Heart right ventricle (tissue), 16 donors: ENCODE results near the gene NEUROG3. TPM values are rescaled to one million over a fixed set of nuclear protein-coding genes. Genes with fewer than 3 reads are reported as not detected.

Source experiments
- ATAC-seq, 8 donors: fragments of 200-7000 bp; cut with Tn5 transposase; one replicate each; pipeline ENCODE4 v1.9.1; 2020; ENCODE audit warnings: mild to moderate bottlenecking in 8 of 8, moderate library complexity in 8 of 8, moderate number of reproducible peaks in 1 of 8
- DNase-seq, 2 donors: peaks; one replicate each; pipeline ENCODE4 v3.0.0-alpha.2; 2020
- H3K27ac ChIP-seq, 10 donors: fragments of 200-600 bp; sonication (generic) in 2 of 10; one replicate each; pipeline versions ENCODE4 v1.5.0 to v1.8.0; 2020 to 2022; ENCODE audit warnings: mild to moderate bottlenecking in 3 of 10
- H3K27me3 ChIP-seq, 7 donors: fragments of 200-600 bp; one replicate each; pipeline ENCODE4 v1.8.0; 2021 to 2022; ENCODE audit warnings: mild to moderate bottlenecking in 2 of 7
- H3K36me3 ChIP-seq, 9 donors: fragments of 200-600 bp; sonication (generic) in 1 of 9; one replicate each; pipeline versions ENCODE4 v1.5.0 to v1.8.0; 2020 to 2022; ENCODE audit warnings: mild to moderate bottlenecking in 2 of 9
- H3K4me1 ChIP-seq, 9 donors: fragments of 200-600 bp; sonication (generic) in 1 of 9; one replicate each; pipeline versions ENCODE4 v1.5.0 to v1.8.0; 2020 to 2022; ENCODE audit warnings: mild to moderate bottlenecking in 4 of 9
- H3K4me3 ChIP-seq, 10 donors: fragments of 200-600 bp; sonication (generic) in 2 of 10; one replicate each; pipeline versions ENCODE4 v1.5.0 to v1.8.0; 2020 to 2022; ENCODE audit warnings: mild to moderate bottlenecking in 7 of 10, moderate library complexity in 2 of 10
- H3K9me3 ChIP-seq, 11 donors: fragments of 200-600 bp in 10 of 11; sonication (generic) in 2 of 11; one replicate each; pipeline versions ENCODE4 v1.5.0 to v1.8.0; 2013 to 2022; ENCODE audit warnings: mild to moderate bottlenecking in 2 of 11, control low read depth in 1 of 11, moderate library complexity in 1 of 11
- WGBS, 2 donors: extraction: QIAGEN DNeasy Blood & Tissue Kit; methylation state at CpG; one replicate each; pipeline ENCODE4 v1.1.7; 2013; ENCODE audit warnings: inconsistent platforms in 1 of 2; 5-methylcytosine and 5-hydroxymethylcytosine counted together
- intact Hi-C, 10 donors: fragments of 100-400 bp; cut with DNase I; formaldehyde crosslinking; loops; one replicate each; pipeline versions ENCODE4 v1.11.1 to v1.14.2; 2022
- polyA plus RNA-seq, 2 donors: library from polyadenylated mRNA; stranded (reverse); fragments of 200-250 nt; gene quantifications; one replicate each; pipeline ENCODE4 v1.2.3, GENCODE V29; 2013
- total RNA-seq, 10 donors: library from RNA; stranded (reverse); fragmentation: NEBNext Ultra II Directional in 3 of 10; extraction: Animal tissue kit (Norgen Biotek cat#: 25700) in 3 of 10; gene quantifications; one replicate each; pipeline versions ENCODE4 v1.2.1 to v1.2.4, GENCODE V29; 2021 to 2023
- TF ChIP-seq, protein P1 (sequence below), 9 donors: fragments of 200-600 bp; sonication (generic) in 2 of 9; IDR thresholded peaks; one replicate each; pipeline versions ENCODE4 v1.5.0 to v1.8.0; 2021 to 2022; ENCODE audit warnings: antibody characterized with exemption in 9 of 9, mild to moderate bottlenecking in 5 of 9, moderate library complexity in 1 of 9
- donor health status: Arrhythmogenic right ventricular cardiomyopathy.
- donor health status: ischemic (EF 13 %, LVEDD 7.1; RV severe dilation, severe dysfunction).
- donor health status: healthy with polysubstance abuse.
- donor health status: DM: no; HTN: yes; CAD: no.
- donor health status: DM: no; HTN: no; CAD: no.
- donor health status: ischemic (EF 25% LVEDD 6.9; RV normal size, moderate dysfunction).
- donor health status: ischemic (EF 25% LVEDD 5.7; RV mildly dilated, moderate dysfunction).
- donor health status: healthy.
- donor health status: DM: yes; HTN: yes; CAD: no.
- donor health status: Ischemic cardiomyopathy.
- donor health status: ischemic (EF 35%, LVEDD 5.7; RV mildly dilated, moderate dysfunction).
- donor health status: nonischemic (EF 11% LVEDD 7.7; RV severe dilation, severe dysfunction).
- donor health status: DM: yes; HTN: yes; CAD: no.
- donor health status: PGD.
- donor health status: ischemic (EF 29% LVEDD 5.4; RV normal size, mild dysfunction).
- donor health status: nonischemic (EF 23%, LVEDD 6.1; RV moderate dilation, normal function).

Gene NEUROG3
- total and polyA plus RNA-seq, 12 donors: 0.19 TPM; not detected in 11

DNA sequence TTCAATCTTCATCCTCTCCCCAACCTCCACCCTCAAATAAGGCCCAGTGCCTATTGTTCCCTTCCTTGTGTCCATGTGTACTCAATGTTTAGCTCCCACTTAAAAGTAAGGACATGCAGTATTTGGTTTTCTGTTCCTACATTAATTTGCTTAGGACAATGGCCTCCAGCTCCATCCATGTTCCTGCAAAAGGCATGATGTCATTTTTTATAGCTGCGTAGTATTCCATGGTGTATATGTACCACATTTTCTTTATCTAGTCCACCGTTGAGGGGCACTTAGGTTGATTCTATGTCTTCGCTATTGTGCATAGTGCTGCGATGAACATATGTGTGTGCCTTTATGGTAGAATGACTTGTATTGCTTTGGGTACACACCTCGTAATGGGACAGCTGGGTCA is 7.2 kb upstream of the NEUROG3 start:
- TF ChIP-seq, protein P1, sequence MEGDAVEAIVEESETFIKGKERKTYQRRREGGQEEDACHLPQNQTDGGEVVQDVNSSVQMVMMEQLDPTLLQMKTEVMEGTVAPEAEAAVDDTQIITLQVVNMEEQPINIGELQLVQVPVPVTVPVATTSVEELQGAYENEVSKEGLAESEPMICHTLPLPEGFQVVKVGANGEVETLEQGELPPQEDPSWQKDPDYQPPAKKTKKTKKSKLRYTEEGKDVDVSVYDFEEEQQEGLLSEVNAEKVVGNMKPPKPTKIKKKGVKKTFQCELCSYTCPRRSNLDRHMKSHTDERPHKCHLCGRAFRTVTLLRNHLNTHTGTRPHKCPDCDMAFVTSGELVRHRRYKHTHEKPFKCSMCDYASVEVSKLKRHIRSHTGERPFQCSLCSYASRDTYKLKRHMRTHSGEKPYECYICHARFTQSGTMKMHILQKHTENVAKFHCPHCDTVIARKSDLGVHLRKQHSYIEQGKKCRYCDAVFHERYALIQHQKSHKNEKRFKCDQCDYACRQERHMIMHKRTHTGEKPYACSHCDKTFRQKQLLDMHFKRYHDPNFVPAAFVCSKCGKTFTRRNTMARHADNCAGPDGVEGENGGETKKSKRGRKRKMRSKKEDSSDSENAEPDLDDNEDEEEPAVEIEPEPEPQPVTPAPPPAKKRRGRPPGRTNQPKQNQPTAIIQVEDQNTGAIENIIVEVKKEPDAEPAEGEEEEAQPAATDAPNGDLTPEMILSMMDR (IDR thresholded peaks at IDR 0.05): no peak
- Histone ChIP-seq H3K9me3 (no peaks in the 10 kb centered on the region), H3K4me1 (no peaks in the 10 kb centered on the region), H3K4me3 (no peak overlapping the region), H3K36me3 (no peaks in the 10 kb centered on the region), H3K27me3 (peaks cover 0 to 79% (median 61%) of the 10 kb centered on the region in 7 donors), H3K27ac (no peak overlapping the region)
- DNase-seq (no peak), ATAC-seq (no peak)
- intact Hi-C loops: no loop called here
- WGBS, 2 donors: 72 to 80% methylated on average over 5 of the region's 5 CpGs

DNA sequence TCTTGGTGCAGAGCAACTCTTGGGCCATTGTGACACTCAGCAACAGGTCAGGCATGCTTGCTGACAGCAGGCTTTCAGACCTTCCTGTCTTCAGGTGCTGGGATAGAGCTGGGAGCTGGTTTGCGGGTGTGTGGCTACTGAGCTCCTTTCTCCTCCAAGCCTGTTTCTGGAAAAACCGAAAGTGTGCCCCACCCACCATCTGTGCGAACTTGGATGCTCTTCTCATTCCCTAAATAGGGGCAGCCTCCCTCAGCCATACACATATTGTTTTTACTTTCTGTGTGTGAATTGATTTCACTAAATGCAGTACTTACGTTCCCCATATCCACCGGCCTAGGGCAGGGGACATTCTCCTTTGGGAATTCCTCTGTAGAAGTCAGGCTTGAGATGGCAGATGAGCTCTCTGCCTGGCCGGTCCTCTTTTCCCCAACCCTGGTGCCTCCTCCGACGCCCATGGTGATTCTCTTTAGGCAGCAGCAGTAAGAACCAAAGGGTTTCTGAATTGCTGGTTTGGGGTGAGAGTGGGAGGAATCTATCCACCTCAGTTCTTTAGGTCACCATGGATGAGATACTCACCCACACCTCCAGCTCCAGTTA is 6.3 kb upstream of the NEUROG3 start:
- Histone ChIP-seq H3K4me1 (peaks cover 0 to 2% (median 0%) of the 10 kb centered on the region in 9 donors), H3K9me3 (no peaks in the 10 kb centered on the region), H3K4me3 (no peak overlapping the region), H3K36me3 (no peaks in the 10 kb centered on the region), H3K27me3 (peaks cover 0 to 85% (median 70%) of the 10 kb centered on the region in 7 donors), H3K27ac (no peak overlapping the region)
- intact Hi-C loops: no loop called here
- WGBS, 2 donors: 15% methylated on average over 8 of the region's 8 CpGs
- DNase-seq: no peak
- no peak for ATAC-seq
- TF ChIP-seq, protein P1 (IDR thresholded peaks at IDR 0.05): no peak

DNA sequence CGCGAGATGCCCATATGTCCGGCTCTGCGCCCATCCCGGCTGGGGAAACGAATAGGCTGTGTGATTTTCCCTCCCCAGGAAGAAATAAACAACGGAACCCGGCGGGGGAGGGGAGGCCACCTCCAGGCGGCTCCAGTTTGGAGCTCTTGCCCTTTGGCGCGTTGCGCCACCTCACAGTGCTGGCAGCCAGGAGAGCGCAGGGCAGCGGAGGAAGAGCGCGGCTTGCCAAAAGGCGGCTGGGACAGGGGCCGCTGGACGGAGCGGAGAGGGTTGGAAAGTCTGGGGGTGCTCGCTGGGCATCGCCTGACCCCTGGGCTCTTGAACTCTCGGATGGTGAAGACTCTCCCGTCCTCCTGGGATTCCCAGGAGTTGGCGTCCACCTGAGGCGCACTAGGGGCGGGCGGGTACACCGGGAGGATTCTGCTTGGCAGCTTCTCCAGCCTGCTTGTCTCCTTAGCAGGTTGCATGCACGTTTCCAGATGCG is 5.3 kb upstream of the NEUROG3 start:
- Histone ChIP-seq H3K27me3 (peaks cover 9 to 92% (median 80%) of the 10 kb centered on the region in 7 donors), H3K4me3 (no peak overlapping the region), H3K27ac (no peak overlapping the region), H3K9me3 (no peaks in the 10 kb centered on the region), H3K36me3 (no peaks in the 10 kb centered on the region), H3K4me1 (peaks cover 0 to 11% (median 6%) of the 10 kb centered on the region in 9 donors)
- no peak for DNase-seq
- intact Hi-C loops: no loop called here
- TF ChIP-seq, protein P1 (IDR thresholded peaks at IDR 0.05): no peak
- no peak for ATAC-seq
- WGBS, 2 donors: 2% methylated on average over 32 of the region's 32 CpGs

DNA sequence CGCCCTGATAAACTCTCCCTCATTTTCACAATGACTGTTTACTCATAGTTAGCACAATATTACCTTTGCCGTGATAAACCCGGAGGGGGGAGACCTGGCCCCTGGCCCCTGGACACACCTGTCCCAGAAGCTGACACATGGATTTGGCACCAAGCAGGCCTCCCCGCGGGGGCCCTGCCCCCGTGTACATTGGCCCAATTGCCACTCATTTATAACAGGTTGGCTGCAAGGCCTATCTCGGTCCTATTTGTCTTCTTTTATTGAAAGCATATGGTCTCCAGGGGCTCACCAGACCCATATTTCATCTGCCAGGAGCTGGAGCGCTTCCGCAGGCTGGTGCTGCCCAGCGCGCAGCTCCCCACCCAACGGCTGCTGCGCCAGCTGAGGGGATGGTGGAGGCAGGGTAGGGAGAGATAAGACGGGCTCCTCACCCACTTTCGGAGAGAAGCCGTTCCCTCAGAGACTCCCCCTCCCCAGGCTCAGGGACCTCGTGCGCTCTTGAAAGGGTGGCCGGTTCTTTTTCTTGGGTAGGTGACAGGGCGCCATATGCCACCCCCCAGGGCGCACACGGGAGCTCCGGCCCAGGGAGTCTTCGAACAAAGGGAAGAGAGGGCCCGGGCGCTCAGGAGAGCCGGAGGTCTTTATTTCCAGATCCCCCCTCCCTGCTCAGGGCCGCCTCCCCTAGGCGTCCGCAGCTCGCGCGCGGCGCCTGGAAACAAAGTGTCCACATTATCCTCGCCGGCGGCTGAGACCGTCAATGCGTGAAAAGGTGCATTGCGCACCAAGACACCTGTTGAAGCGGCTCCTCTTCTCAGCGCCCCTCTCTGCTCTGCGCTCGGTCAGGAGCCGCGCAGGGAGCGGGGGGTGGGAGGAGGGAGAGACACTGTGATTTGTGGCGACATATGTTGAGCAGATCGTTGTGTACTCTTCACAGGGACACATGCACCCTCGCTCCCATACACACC is 4.3 kb upstream of the NEUROG3 start:
- Histone ChIP-seq H3K27me3 (peaks cover 17 to 99% (median 90%) of the 10 kb centered on the region in 7 donors), H3K36me3 (no peaks in the 10 kb centered on the region), H3K4me3 (no peak overlapping the region), H3K27ac (no peak overlapping the region), H3K9me3 (no peaks in the 10 kb centered on the region), H3K4me1 (peaks cover 2 to 21% (median 16%) of the 10 kb centered on the region in 9 donors)
- no peak for ATAC-seq
- WGBS, 2 donors: 1% methylated on average over 47 to 51 of the region's 51 CpGs
- TF ChIP-seq, protein P1 (IDR thresholded peaks at IDR 0.05): no peak
- DNase-seq: no peak
- intact Hi-C loops: no loop called here
